Heart right ventricle (tissue), 16 donors: ENCODE data around the gene TGFBR3L. TPM values are rescaled to one million over a fixed set of nuclear protein-coding genes. Genes with fewer than 3 reads are reported as not detected.

Experiments used
- ATAC-seq, 8 donors: fragments of 200-7000 bp; cut with Tn5 transposase; one replicate each; pipeline ENCODE4 v1.9.1; 2020; ENCODE audit warnings: mild to moderate bottlenecking in 8 of 8, moderate library complexity in 8 of 8, moderate number of reproducible peaks in 1 of 8
- DNase-seq, 2 donors: peaks; one replicate each; pipeline ENCODE4 v3.0.0-alpha.2; 2020
- H3K27ac ChIP-seq, 10 donors: fragments of 200-600 bp; sonication (generic) in 2 of 10; one replicate each; pipeline versions ENCODE4 v1.5.0 to v1.8.0; 2020 to 2022; ENCODE audit warnings: mild to moderate bottlenecking in 3 of 10
- H3K27me3 ChIP-seq, 7 donors: fragments of 200-600 bp; one replicate each; pipeline ENCODE4 v1.8.0; 2021 to 2022; ENCODE audit warnings: mild to moderate bottlenecking in 2 of 7
- H3K36me3 ChIP-seq, 9 donors: fragments of 200-600 bp; sonication (generic) in 1 of 9; one replicate each; pipeline versions ENCODE4 v1.5.0 to v1.8.0; 2020 to 2022; ENCODE audit warnings: mild to moderate bottlenecking in 2 of 9
- H3K4me1 ChIP-seq, 9 donors: fragments of 200-600 bp; sonication (generic) in 1 of 9; one replicate each; pipeline versions ENCODE4 v1.5.0 to v1.8.0; 2020 to 2022; ENCODE audit warnings: mild to moderate bottlenecking in 4 of 9
- H3K4me3 ChIP-seq, 10 donors: fragments of 200-600 bp; sonication (generic) in 2 of 10; one replicate each; pipeline versions ENCODE4 v1.5.0 to v1.8.0; 2020 to 2022; ENCODE audit warnings: mild to moderate bottlenecking in 7 of 10, moderate library complexity in 2 of 10
- H3K9me3 ChIP-seq, 11 donors: fragments of 200-600 bp in 10 of 11; sonication (generic) in 2 of 11; one replicate each; pipeline versions ENCODE4 v1.5.0 to v1.8.0; 2013 to 2022; ENCODE audit warnings: mild to moderate bottlenecking in 2 of 11, control low read depth in 1 of 11, moderate library complexity in 1 of 11
- CTCF ChIP-seq, 9 donors: fragments of 200-600 bp; sonication (generic) in 2 of 9; IDR thresholded peaks; one replicate each; pipeline versions ENCODE4 v1.5.0 to v1.8.0; 2021 to 2022; ENCODE audit warnings: antibody characterized with exemption in 9 of 9, mild to moderate bottlenecking in 5 of 9, moderate library complexity in 1 of 9
- WGBS, 2 donors: extraction: QIAGEN DNeasy Blood & Tissue Kit; methylation state at CpG; one replicate each; pipeline ENCODE4 v1.1.7; 2013; ENCODE audit warnings: inconsistent platforms in 1 of 2; 5-methylcytosine and 5-hydroxymethylcytosine counted together
- intact Hi-C, 10 donors: fragments of 100-400 bp; cut with DNase I; formaldehyde crosslinking; loops; one replicate each; pipeline versions ENCODE4 v1.11.1 to v1.14.2; 2022
- polyA plus RNA-seq, 2 donors: library from polyadenylated mRNA; stranded (reverse); fragments of 200-250 nt; gene quantifications; one replicate each; pipeline ENCODE4 v1.2.3, GENCODE V29; 2013
- total RNA-seq, 10 donors: library from RNA; stranded (reverse); fragmentation: NEBNext Ultra II Directional in 3 of 10; extraction: Animal tissue kit (Norgen Biotek cat#: 25700) in 3 of 10; gene quantifications; one replicate each; pipeline versions ENCODE4 v1.2.1 to v1.2.4, GENCODE V29; 2021 to 2023
- donor health status: Arrhythmogenic right ventricular cardiomyopathy.
- donor health status: ischemic (EF 13 %, LVEDD 7.1; RV severe dilation, severe dysfunction).
- donor health status: healthy with polysubstance abuse.
- donor health status: DM: no; HTN: yes; CAD: no.
- donor health status: DM: no; HTN: no; CAD: no.
- donor health status: ischemic (EF 25% LVEDD 6.9; RV normal size, moderate dysfunction).
- donor health status: ischemic (EF 25% LVEDD 5.7; RV mildly dilated, moderate dysfunction).
- donor health status: healthy.
- donor health status: DM: yes; HTN: yes; CAD: no.
- donor health status: Ischemic cardiomyopathy.
- donor health status: ischemic (EF 35%, LVEDD 5.7; RV mildly dilated, moderate dysfunction).
- donor health status: nonischemic (EF 11% LVEDD 7.7; RV severe dilation, severe dysfunction).
- donor health status: DM: yes; HTN: yes; CAD: no.
- donor health status: PGD.
- donor health status: ischemic (EF 29% LVEDD 5.4; RV normal size, mild dysfunction).
- donor health status: nonischemic (EF 23%, LVEDD 6.1; RV moderate dilation, normal function).

Gene TGFBR3L
- total and polyA plus RNA-seq, 12 donors, result 1.1 to 11.6 (median 4.1) TPM

DNA sequence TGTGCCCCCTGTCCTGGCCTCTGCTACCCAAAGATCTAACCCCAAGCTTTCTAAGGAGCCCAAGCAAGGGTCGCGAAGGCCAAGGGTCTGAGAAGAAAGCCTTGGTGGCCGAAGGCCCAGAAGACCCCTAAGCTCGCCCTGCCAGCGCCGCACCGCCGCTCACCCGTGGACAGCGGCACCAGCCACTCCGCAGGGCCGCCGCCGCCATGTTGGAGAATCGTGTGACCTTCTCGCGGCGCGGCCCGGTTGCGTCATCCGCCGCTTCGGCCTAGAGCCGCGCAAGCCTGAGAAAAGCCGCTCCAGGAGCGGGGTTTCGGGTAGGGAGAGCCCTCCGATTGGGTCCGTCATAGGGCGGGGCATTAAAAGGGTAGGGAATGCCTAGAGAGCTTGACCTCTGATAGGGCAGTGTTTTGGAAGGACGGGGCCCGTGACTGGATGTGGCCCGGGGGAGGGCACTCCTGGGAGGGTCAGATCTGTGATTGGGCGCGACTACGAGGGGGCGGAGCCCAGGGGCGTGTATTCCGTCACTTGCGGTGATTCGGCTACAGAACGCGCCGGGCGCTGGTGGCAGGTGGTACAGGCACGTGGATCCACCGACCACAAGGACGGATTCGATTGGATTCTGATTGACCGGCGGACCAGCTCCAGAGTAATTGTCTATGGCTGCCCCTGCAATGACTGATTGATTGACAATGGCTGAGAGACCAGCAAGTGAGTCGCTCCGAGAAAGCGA, 29.0 kb downstream of the TGFBR3L start, which contains the start of gene TIMM44:
Gene TIMM44, minus strand, starts transcription at position 223 of the 733 bp plus-strand sequence. Its CDS starts 15 bp downstream, at position 208.
- Histone ChIP-seq H3K27me3 (no peaks in the 10 kb centered on the region), H3K9me3 (peaks cover 0 to 3% (median 0%) of the 10 kb centered on the region in 11 donors), H3K4me3 (peak within 1 kb of the TSS; percentile 67 to 99 (median 89)), H3K36me3 (peaks cover 0 to 30% (median 16%) of the 10 kb centered on the region in 9 donors), H3K4me1 (peaks cover 4 to 26% (median 13%) of the 10 kb centered on the region in 9 donors), H3K27ac (peak within 1 kb of the TSS; percentile 85 to 98 (median 96))
- intact Hi-C loops, result loop anchor here in 9 of 10 donors (1.0 to 10.0 kb wide), 8 partner anchors 59 to 311 kb away; partner anchors contain the start of gene ELAVL1 (in 4 of the 9)
- 0% methylated on average over 56 of the region's 56 CpGs for WGBS, 2 donors
- DNase-seq (peak; percentile 98 to 99), ATAC-seq (peak; percentile 98 to 99 (median 99))
- TF ChIP-seq CTCF (IDR thresholded peaks at IDR 0.05), result no peak

DNA sequence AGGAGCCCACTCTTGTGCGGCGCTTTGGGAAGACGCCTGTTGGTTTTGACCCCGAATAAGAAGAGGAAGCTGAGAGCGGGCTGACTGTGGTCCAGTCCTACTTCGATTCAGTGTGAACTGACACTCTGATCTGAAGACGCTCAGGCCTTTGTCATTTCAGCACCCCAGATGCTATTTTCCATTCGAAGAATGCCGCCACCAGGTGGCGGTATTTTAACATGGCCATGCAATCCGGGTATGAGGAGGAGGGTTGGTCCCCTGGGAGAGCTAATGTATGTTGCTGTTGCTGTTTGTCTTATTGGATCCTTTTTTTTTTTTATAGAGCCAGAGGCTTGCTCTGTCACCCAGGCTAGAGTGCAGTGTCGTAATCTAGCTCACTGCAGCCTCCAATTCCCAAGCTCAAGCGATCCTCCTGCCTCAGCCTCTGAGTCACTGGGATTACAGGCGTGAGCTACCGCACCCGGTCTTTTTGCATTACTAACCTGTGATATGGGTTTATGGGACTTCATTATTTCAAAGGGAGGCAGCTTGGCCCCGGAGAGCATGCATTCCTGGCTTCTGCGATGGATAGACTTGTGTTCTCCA, 29.6 kb downstream of the TGFBR3L start:
- peak; percentile 80 to 93 (median 88) for TF ChIP-seq CTCF (IDR thresholded peaks at IDR 0.05)
- DNase-seq (peak; percentile 80 to 86), ATAC-seq (peak; percentile 47 to 85 (median 68))
- H3K36me3 ChIP-seq, result peaks cover 0 to 23% (median 15%) of the 10 kb centered on the region in 9 donors
- 27 to 29% methylated on average over 18 of the region's 18 CpGs for WGBS, 2 donors
- H3K27me3 ChIP-seq, result no peaks in the 10 kb centered on the region
- H3K9me3 ChIP-seq, result peaks cover 0 to 3% (median 0%) of the 10 kb centered on the region in 11 donors
- peaks cover 4 to 26% (median 13%) of the 10 kb centered on the region in 9 donors for H3K4me1 ChIP-seq
- H3K4me3 ChIP-seq, result peak overlapping the region; percentile 40 to 99 (median 87)
- intact Hi-C loops, result loop anchor here in 9 of 10 donors (1.0 to 10.0 kb wide), 8 partner anchors 58 to 311 kb away; partner anchors contain the start of gene ELAVL1 (in 4 of the 9)
- peak overlapping the region in 9 of 10 donors; percentile 7 to 98 (median 87) for H3K27ac ChIP-seq

DNA sequence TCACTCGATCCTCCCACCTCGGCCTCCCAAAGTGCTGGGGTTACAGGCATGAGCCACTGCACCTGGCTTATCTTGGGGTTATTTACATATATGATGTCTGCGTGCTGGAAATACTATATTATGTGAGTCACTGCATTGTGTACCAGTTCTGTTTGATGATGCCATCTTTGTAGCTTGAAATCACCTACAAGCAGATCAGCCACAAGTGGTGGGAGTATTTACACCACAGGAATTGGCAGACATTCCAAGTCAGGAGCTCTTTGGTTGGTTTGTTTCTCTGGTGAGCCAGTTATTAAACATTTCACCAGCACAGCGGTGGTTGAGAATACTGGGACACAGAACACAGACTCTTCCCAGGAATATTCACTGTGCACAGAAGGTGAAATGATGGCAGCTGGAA, 33.3 kb downstream of the TGFBR3L start:
- TF ChIP-seq CTCF (IDR thresholded peaks at IDR 0.05), result no peak
- WGBS, 2 donors, result 91 to 96% methylated on average over 4 of the region's 4 CpGs
- ATAC-seq (no peak), DNase-seq (no peak)
- no peak overlapping the region for H3K4me3 ChIP-seq
- intact Hi-C loops, result loop anchor here in 7 of 10 donors (5.0 to 10.0 kb wide), 4 partner anchors 54 to 307 kb away; partner anchors contain the start of gene ELAVL1 (in 2 of the 7)
- no peaks in the 10 kb centered on the region for H3K36me3 ChIP-seq
- no peak overlapping the region for H3K27ac ChIP-seq
- peaks cover 0 to 3% (median 0%) of the 10 kb centered on the region in 11 donors for H3K9me3 ChIP-seq
- no peaks in the 10 kb centered on the region for H3K27me3 ChIP-seq
- H3K4me1 ChIP-seq, result peaks cover 0 to 24% (median 9%) of the 10 kb centered on the region in 9 donors

- Histone ChIP-seq H3K27me3 (no peaks in the 10 kb centered on the region), H3K27ac (no peak overlapping the region), H3K4me3 (no peak overlapping the region), H3K36me3 (peaks cover 0 to 5% (median 0%) of the 10 kb centered on the region in 9 donors), H3K4me1 (peaks cover 0 to 19% (median 8%) of the 10 kb centered on the region in 9 donors), H3K9me3 (peaks cover 0 to 2% (median 0%) of the 10 kb centered on the region in 11 donors)
- intact Hi-C loops, result loop anchor here in 2 of 10 donors (10.0 kb wide), 2 partner anchors 202 to 302 kb away; no protein-coding TSS in a partner anchor
- WGBS, 2 donors, result 22 to 38% methylated on average over 3 of the region's 3 CpGs
- no peak for TF ChIP-seq CTCF (IDR thresholded peaks at IDR 0.05)
- DNase-seq (no peak), ATAC-seq (no peak)
Measured at GRCh38 chr19:7953060-7953459, 38.4 kb downstream of the TGFBR3L start.
